ENCODE data around the gene SPEF1. TPM values are rescaled to one million over a fixed set of nuclear protein-coding genes. Genes with fewer than 3 reads are reported as not detected.
A peak's percentile ranks its signal among the peaks of the same experiment; 100 is the strongest.

SPEF1 gene
- total and polyA plus RNA-seq, 2 of the 13 experiments (the other 11 are each of a cell fraction or from before 2014, with no cell fraction given): 0.11 to 0.27 TPM

DNA sequence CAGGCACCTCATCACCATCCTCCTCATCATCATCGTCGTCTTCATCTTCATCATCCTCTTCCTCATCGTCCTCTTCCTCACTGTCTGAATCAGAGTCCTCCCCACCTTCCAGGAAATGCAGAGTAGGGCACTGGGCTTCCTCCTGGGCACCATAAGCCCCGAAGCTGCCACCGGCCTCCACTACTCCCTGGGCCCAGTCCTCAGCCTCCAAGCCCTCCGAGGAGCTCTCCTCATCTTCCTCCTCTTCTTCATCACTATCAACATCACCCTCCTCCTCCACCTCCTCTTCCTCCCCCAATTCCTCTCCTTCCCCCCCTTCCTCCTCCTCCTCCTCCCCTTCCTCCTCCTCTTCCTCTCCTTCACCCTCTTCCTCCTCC, 3.6 kb upstream of the SPEF1 start (continued):
- TF ChIP-seq TRIM22 (IDR thresholded peaks at IDR 0.05) (0 out of 2 replicates have a peak, but pooled peaks have one; percentile 39), ZNF781 (CRISPR knock-in tag; IDR thresholded peaks at IDR 0.05; ENCODE audit: borderline replicate concordance, not compliant biosample characterization) (no peak), ZUFSP (CRISPR knock-in tag; IDR thresholded peaks at IDR 0.05; ENCODE audit: borderline replicate concordance) (no peak), NAIF1 (CRISPR knock-in tag; IDR thresholded peaks at IDR 0.05; ENCODE audit: borderline replicate concordance) (no peak)

GRCh38 chr20:3784216-3784853, 3.1 kb upstream of the SPEF1 start:
- H3K4me2 ChIP-seq (ENCODE audit: low read depth, low read length): peak overlapping the region; percentile 94
- WGBS (ENCODE audit: low lambda C conversion rate): 95% methylated on average over 11 of the region's 17 CpGs
- ChIA-PET POLR2A (interaction anchor here (7.6 to 10.4 kb wide), 2 partner anchors 16 to 35 kb away, joined by 74 to 134 read pairs; partner anchors contain the start of genes ADISSP and AP5S1), CTCF (ENCODE audit: low intra/inter-chr PET ratio, low total read pairs) (no interaction called here)
- in situ Hi-C loops (cut with HindIII; ENCODE audit: extremely low pct_ligation_motif_present, low pct_unique_long_range_greater_than_20kb) (loop anchor here (5.0 kb wide), 1 partner anchor 33 kb away; no protein-coding TSS in a partner anchor), intact Hi-C loops (cut with micrococcal nuclease; ENCODE audit: unreplicated experiment) (loop anchor here (5.0 kb wide), 1 partner anchor 308 kb away; no protein-coding TSS in a partner anchor)
- ATAC-seq (no peak), FAIRE-seq (no peak), DNase-seq (ENCODE audit: low spot score) (no peak)
- H2AFZ ChIP-seq (ENCODE audit: low read length): no peak overlapping the region
- H3K4me1 ChIP-seq (ENCODE audit: insufficient read depth, low read length): peaks cover 81% of the 10 kb centered on the region
- no peaks in the 10 kb centered on the region for H3K36me3 ChIP-seq (replicated peaks in 1 of 2; ENCODE audit: control insufficient read depth in 1 of 2, insufficient read depth in 2 of 2, low read length in 2 of 2)
- peaks cover 5% of the 10 kb centered on the region; the same call in 1 of the 2 replicates for H4K20me1 ChIP-seq (ENCODE audit: insufficient read depth, low read length)
- no peaks in the 10 kb centered on the region for H3K9me3 ChIP-seq (ENCODE audit: low read length)
- H3K27me3 ChIP-seq (ENCODE audit: control insufficient read depth in 1 of 2, insufficient read depth in 2 of 2, low read length in 2 of 2): peaks cover 0 to 23% of the 10 kb centered on the region in 2 experiments; a peak in 4 of 5 replicates
- H3K4me3 ChIP-seq (replicated peaks in 1 of 3; ENCODE audit: insufficient read depth in 1 of 3, low read depth in 2 of 3, low read length in 3 of 3): no peak overlapping the region
- peaks cover 9% of the 10 kb centered on the region for H3K79me2 ChIP-seq (ENCODE audit: insufficient read depth, low read length)
- no peak overlapping the region for H3K9ac ChIP-seq (ENCODE audit: insufficient read depth, low read depth, low read length)
- H3K27ac ChIP-seq (ENCODE audit: extremely low read length, insufficient read depth, low read length): no peak overlapping the region
- BruUV-seq (replicated peaks): TSS peak; percentile 90
- TF ChIP-seq ZNF777 (CRISPR knock-in tag; IDR thresholded peaks at IDR 0.05) (no peak), ADNP (CRISPR knock-in tag; IDR thresholded peaks at IDR 0.05) (no peak), POLR2G (IDR thresholded peaks at IDR 0.05; ENCODE audit: low read depth, low read length) (no peak), NPAS2 (CRISPR knock-in tag; IDR thresholded peaks at IDR 0.05; ENCODE audit: borderline replicate concordance) (no peak), ZC3H13 (CRISPR knock-in tag; IDR thresholded peaks at IDR 0.05) (0 out of 2 replicates have a peak, but pooled peaks have one; percentile 66), STAG1 (CRISPR knock-in tag; IDR thresholded peaks at IDR 0.05) (no peak), ZNF772 (CRISPR knock-in tag; IDR thresholded peaks at IDR 0.05) (no peak), ZNF10 (CRISPR knock-in tag; IDR thresholded peaks at IDR 0.05; ENCODE audit: borderline replicate concordance, low read depth) (no peak), NFE2L2 (IDR thresholded peaks at IDR 0.05; ENCODE audit: low read length) (no peak), ZNF30 (CRISPR knock-in tag; IDR thresholded peaks at IDR 0.05) (no peak), HNRNPL (IDR thresholded peaks at IDR 0.05; ENCODE audit: low read depth, low read length) (peak; percentile 86; the same call in 1 of the 2 replicates), SMC3 (IDR thresholded peaks at IDR 0.05; ENCODE audit: low read length) (no peak), NRL (CRISPR knock-in tag; IDR thresholded peaks at IDR 0.05; ENCODE audit: borderline replicate concordance) (0 out of 2 replicates have a peak, but pooled peaks have one; percentile 63), ZNF644 (CRISPR knock-in tag; IDR thresholded peaks at IDR 0.05; ENCODE audit: low read depth) (no peak), CEBPB (IDR thresholded peaks at IDR 0.05; ENCODE audit: borderline replicate concordance, low read depth, low read length) (no peak), ZNF292 (CRISPR knock-in tag; IDR thresholded peaks at IDR 0.05; ENCODE audit: borderline replicate concordance, low read depth) (no peak)
- TF ChIP-seq, protein P1, sequence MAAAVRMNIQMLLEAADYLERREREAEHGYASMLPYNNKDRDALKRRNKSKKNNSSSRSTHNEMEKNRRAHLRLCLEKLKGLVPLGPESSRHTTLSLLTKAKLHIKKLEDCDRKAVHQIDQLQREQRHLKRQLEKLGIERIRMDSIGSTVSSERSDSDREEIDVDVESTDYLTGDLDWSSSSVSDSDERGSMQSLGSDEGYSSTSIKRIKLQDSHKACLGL (CRISPR knock-in tag; IDR thresholded peaks at IDR 0.05): no peak
